GM12878 (cell line): ENCODE measurements around the gene GRIK1. TPM values are rescaled to one million over a fixed set of nuclear protein-coding genes. Genes with fewer than 3 reads are reported as not detected.

Experiments used
- ATAC-seq: fragments of 200-7000 bp; cut with Tn5 transposase; 3 replicates; pipeline ENCODE4 v1.9.1; 2020; ENCODE audit warnings: mild to moderate bottlenecking, moderate library complexity
- BruUV-seq: library from RNA; stranded (reverse); fragments of 400-500 nt; replicated peaks from 2 replicates; lab custom pipeline; 2021; lab: Mats Ljungman, UMichigan
- CTCF ChIA-PET: fragments of 300-600 bp; sonication (Branson Sonifier 250); formaldehyde crosslinking; extraction: SDS; loops from one replicate; lab custom pipeline; 2021; ENCODE audit warnings: inconsistent platforms; lab: Yijun Ruan, JAX
- POLR2A ChIA-PET: fragments of 350-600 bp; formaldehyde crosslinking; extraction: SDS; loops from one replicate; lab custom pipeline; 2021; ENCODE audit warnings: inconsistent platforms; lab: Charles Lee
- RAD21 ChIA-PET: fragments of 300-600 bp; sonication (Branson Sonifier 250); formaldehyde crosslinking; loops from one replicate; lab custom pipeline; 2023; ENCODE audit warnings: antibody characterized with exemption; ENCODE audit not compliant: unreplicated experiment; lab: Charles Lee
- SMC1A ChIA-PET: fragments of 300-600 bp; sonication (Branson Sonifier 250); formaldehyde crosslinking; loops from one replicate; lab custom pipeline; 2023; ENCODE audit not compliant: unreplicated experiment, uncharacterized antibody; lab: Charles Lee
- DNase-seq: peaks from one replicate; pipeline ENCODE4 v3.0.0-alpha.2; 2011; ENCODE audit warnings: low read depth, low spot score
- FAIRE-seq: peaks from 3 replicates; lab custom pipeline; 2011; peaks lifted over from hg19 to GRCh38; lab: Jason Lieb, UNC
- H2AFZ ChIP-seq: 2 replicates; pipeline ENCODE4 v1.6.0; 2011; ENCODE audit warnings: low read depth, low read length, control low read depth; ENCODE audit not compliant: control insufficient read depth
- H3K27ac ChIP-seq: 2 replicates; pipeline ENCODE4 v1.5.1; 2011; ENCODE audit warnings: control low read depth; ENCODE audit not compliant: control insufficient read depth, insufficient read depth
- H3K27me3 ChIP-seq, 2 experiments: replicated peaks in 1 of 2; 2 replicates each; pipeline versions ENCODE4 v1.6.0 to v1.6.1; 2011; ENCODE audit warnings: low read length in 1 of 2; ENCODE audit not compliant: control insufficient read depth in 2 of 2, insufficient read depth in 2 of 2
- H3K36me3 ChIP-seq, 2 experiments: 2 replicates each; pipeline ENCODE4 v1.5.1; 2011; ENCODE audit warnings: low read length in 1 of 2; ENCODE audit not compliant: control insufficient read depth in 2 of 2, insufficient read depth in 2 of 2
- H3K4me1 ChIP-seq: 2 replicates; pipeline ENCODE4 v1.6.1; 2011; ENCODE audit warnings: mild to moderate bottlenecking, low read length, moderate library complexity, mixed read lengths; ENCODE audit not compliant: control insufficient read depth, insufficient read depth
- H3K4me2 ChIP-seq: 2 replicates; pipeline ENCODE4 v1.6.0; 2011; ENCODE audit warnings: control low read depth; ENCODE audit not compliant: control insufficient read depth, insufficient read depth
- H3K4me3 ChIP-seq: fragments of 200-600 bp; sonication (generic); 2 replicates; pipeline ENCODE4 v1.5.1; 2016
- H3K79me2 ChIP-seq: 2 replicates; pipeline ENCODE4 v1.6.0; 2011; ENCODE audit warnings: low read length; ENCODE audit not compliant: control insufficient read depth, insufficient read depth
- H3K9ac ChIP-seq: 2 replicates; pipeline ENCODE4 v1.8.0; 2011; ENCODE audit warnings: low read length, control low read depth, mixed read lengths; ENCODE audit not compliant: control insufficient read depth, insufficient read depth
- H3K9me3 ChIP-seq: replicated peaks from 3 replicates; pipeline ENCODE4 v1.5.1; 2011; ENCODE audit warnings: mild to moderate bottlenecking, low read length; ENCODE audit not compliant: control insufficient read depth, insufficient read depth
- H4K20me1 ChIP-seq: 2 replicates; pipeline ENCODE4 v1.6.0; 2011; ENCODE audit not compliant: control insufficient read depth, insufficient read depth
- FOS ChIP-seq: IDR thresholded peaks from 3 replicates; pipeline ENCODE4 v1.6.1; 2011; ENCODE audit warnings: borderline replicate concordance; ENCODE audit not compliant: insufficient read length; ENCODE audit errors: extremely low read depth
- HCFC1 ChIP-seq: fragments of 150-350 bp; IDR thresholded peaks from 2 replicates; pipeline ENCODE4 v1.6.1; 2014; ENCODE audit warnings: low read length
- JUNB ChIP-seq: IDR thresholded peaks from 2 replicates; pipeline ENCODE4 v1.6.1; 2016; ENCODE audit warnings: antibody characterized with exemption, mild to moderate bottlenecking
- KAT2A ChIP-seq: conservative IDR thresholded peaks from 2 replicates; pipeline ENCODE4 v1.6.1; 2011; ENCODE audit warnings: low read depth, low read length; ENCODE audit not compliant: control insufficient read depth
- MYB ChIP-seq: fragments of 150-350 bp; IDR thresholded peaks from 2 replicates; pipeline ENCODE4 v1.6.1; 2014; ENCODE audit warnings: mild to moderate bottlenecking, low read depth, low read length, borderline replicate concordance
- MYC ChIP-seq: IDR thresholded peaks from 2 replicates; pipeline ENCODE4 v1.6.1; 2011; ENCODE audit warnings: mild to moderate bottlenecking, low read length, moderate library complexity, inconsistent platforms; ENCODE audit not compliant: insufficient read depth, insufficient replicate concordance, insufficient read length, severe bottlenecking
- NFXL1 ChIP-seq: fragments of 450-650 bp; IDR thresholded peaks from 2 replicates; pipeline ENCODE4 v1.6.1; 2017; ENCODE audit warnings: antibody characterized with exemption, mild to moderate bottlenecking, borderline replicate concordance
- ZNF207 ChIP-seq: fragments of 450-650 bp; IDR thresholded peaks from 2 replicates; pipeline ENCODE4 v1.6.1; 2014; ENCODE audit warnings: antibody characterized with exemption, mild to moderate bottlenecking, borderline replicate concordance
- ZSCAN29 ChIP-seq: fragments of 450-650 bp; IDR thresholded peaks from 2 replicates; pipeline ENCODE4 v1.6.1; 2017; ENCODE audit warnings: mild to moderate bottlenecking, moderate library complexity
- in situ Hi-C: fragments of 300-500 bp; cut with MboI; formaldehyde crosslinking; loops from 9 replicates; pipeline ENCODE4 v1.14.3; 2018; ENCODE audit warnings: mixed read lengths
- intact Hi-C: fragments of 100-400 bp; cut with micrococcal nuclease; formaldehyde crosslinking; loops from one replicate; pipeline ENCODE4 v1.14.2; 2022; ENCODE audit not compliant: unreplicated experiment
- polyA plus RNA-seq, 11 experiments: library from polyadenylated mRNA; depleted of rRNA in 4 of 11; unstranded in 6 of 11; stranded (reverse) in 5 of 11; fragments of >200 nt; fragmentation: Nextera tagmentation in 4 of 11; fragmentation: Illumina TruSeq in 1 of 11; extraction: Ambion mirVana in 4 of 11; extraction: Trizol in 1 of 11; gene quantifications; 1 replicate in 1 of 11; 2 replicates in 10 of 11; pipeline versions ENCODE4 v1.2.1 to v1.2.3, GENCODE V29; 2011 to 2016; ENCODE audit warnings: inconsistent platforms in 2 of 11, missing spikeins in 2 of 11, low read depth in 1 of 11
- total RNA-seq, 4 experiments: library from RNA; depleted of rRNA in 3 of 4; stranded (reverse); fragments of >200 nt in 3 of 4; fragmentation: Illumina TruSeq in 1 of 4; extraction: Trizol in 1 of 4; gene quantifications; 2 replicates each; pipeline versions ENCODE4 v1.2.1 to v1.2.3, GENCODE V29; 2013 to 2021
- TF ChIP-seq, protein P1 (sequence below): IDR thresholded peaks from 2 replicates; pipeline ENCODE4 v1.6.1; 2012; ENCODE audit warnings: improper control_type of control experiment, low read depth, low read length; ENCODE audit not compliant: insufficient replicate concordance
- TF ChIP-seq, protein P2 (sequence below): IDR thresholded peaks from 2 replicates; pipeline ENCODE4 v1.6.1; 2012; ENCODE audit warnings: mild to moderate bottlenecking, low read depth, low read length

Gene GRIK1
- total and polyA plus RNA-seq, 10 of the 15 experiments (the other 5 are each of a cell fraction or from before 2014, with no cell fraction given) = 0.05 to 0.13 (median 0.09) TPM; not detected in 7

DNA sequence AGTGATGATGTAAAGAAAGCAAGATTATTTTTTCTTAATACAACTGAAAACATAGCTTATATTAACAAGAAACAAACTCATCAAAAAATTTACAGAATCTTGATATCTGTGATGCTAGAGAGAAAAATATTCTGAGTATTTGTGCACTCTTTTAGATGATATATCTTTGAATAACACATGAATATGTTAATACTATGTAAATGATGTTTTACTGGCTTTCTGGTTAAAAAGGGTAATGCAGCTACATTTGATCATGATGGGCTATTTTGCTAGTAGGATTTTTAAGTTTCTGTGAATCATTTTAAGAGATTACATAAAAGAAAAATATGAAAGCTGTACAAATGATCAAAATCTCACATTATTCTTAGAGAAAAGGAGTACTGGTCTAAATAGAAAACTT is 114.5 kb downstream of the GRIK1 start (continued):
- TF ChIP-seq, protein P1, sequence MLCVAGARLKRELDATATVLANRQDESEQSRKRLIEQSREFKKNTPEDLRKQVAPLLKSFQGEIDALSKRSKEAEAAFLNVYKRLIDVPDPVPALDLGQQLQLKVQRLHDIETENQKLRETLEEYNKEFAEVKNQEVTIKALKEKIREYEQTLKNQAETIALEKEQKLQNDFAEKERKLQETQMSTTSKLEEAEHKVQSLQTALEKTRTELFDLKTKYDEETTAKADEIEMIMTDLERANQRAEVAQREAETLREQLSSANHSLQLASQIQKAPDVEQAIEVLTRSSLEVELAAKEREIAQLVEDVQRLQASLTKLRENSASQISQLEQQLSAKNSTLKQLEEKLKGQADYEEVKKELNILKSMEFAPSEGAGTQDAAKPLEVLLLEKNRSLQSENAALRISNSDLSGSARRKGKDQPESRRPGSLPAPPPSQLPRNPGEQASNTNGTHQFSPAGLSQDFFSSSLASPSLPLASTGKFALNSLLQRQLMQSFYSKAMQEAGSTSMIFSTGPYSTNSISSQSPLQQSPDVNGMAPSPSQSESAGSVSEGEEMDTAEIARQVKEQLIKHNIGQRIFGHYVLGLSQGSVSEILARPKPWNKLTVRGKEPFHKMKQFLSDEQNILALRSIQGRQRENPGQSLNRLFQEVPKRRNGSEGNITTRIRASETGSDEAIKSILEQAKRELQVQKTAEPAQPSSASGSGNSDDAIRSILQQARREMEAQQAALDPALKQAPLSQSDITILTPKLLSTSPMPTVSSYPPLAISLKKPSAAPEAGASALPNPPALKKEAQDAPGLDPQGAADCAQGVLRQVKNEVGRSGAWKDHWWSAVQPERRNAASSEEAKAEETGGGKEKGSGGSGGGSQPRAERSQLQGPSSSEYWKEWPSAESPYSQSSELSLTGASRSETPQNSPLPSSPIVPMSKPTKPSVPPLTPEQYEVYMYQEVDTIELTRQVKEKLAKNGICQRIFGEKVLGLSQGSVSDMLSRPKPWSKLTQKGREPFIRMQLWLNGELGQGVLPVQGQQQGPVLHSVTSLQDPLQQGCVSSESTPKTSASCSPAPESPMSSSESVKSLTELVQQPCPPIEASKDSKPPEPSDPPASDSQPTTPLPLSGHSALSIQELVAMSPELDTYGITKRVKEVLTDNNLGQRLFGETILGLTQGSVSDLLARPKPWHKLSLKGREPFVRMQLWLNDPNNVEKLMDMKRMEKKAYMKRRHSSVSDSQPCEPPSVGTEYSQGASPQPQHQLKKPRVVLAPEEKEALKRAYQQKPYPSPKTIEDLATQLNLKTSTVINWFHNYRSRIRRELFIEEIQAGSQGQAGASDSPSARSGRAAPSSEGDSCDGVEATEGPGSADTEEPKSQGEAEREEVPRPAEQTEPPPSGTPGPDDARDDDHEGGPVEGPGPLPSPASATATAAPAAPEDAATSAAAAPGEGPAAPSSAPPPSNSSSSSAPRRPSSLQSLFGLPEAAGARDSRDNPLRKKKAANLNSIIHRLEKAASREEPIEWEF = no peak
- TF ChIP-seq MYC = no peak
- TF ChIP-seq, all 136 proteins: peak for 0

DNA sequence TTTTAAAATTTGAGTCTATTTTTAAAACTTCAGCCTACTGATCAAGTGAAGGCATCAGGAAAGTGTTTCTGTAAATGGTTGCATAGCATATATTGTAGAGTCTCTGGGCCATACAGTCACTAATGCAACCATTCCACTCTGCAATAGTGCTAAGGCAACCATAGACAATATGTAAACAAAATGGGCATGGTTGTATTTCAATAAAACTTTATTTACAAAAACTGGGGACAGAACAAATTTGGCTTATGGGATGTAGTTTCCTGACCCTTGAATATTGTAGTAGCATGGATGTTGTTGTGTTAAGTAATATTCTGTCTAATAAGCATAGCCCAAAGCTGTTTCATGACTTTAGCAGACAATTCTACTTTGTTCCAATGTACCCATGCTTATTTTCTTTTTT is 117.7 kb downstream of the GRIK1 start:
- no peak overlapping the region for H3K27ac ChIP-seq
- in situ Hi-C loops = no loop called here
- no peak for TF ChIP-seq ZNF207
- TF ChIP-seq NFXL1 = no peak
- TF ChIP-seq FOS = no peak
- no peak for TF ChIP-seq KAT2A
- no peak for TF ChIP-seq ZSCAN29
- no peak for TF ChIP-seq HCFC1
- TF ChIP-seq, protein P2, sequence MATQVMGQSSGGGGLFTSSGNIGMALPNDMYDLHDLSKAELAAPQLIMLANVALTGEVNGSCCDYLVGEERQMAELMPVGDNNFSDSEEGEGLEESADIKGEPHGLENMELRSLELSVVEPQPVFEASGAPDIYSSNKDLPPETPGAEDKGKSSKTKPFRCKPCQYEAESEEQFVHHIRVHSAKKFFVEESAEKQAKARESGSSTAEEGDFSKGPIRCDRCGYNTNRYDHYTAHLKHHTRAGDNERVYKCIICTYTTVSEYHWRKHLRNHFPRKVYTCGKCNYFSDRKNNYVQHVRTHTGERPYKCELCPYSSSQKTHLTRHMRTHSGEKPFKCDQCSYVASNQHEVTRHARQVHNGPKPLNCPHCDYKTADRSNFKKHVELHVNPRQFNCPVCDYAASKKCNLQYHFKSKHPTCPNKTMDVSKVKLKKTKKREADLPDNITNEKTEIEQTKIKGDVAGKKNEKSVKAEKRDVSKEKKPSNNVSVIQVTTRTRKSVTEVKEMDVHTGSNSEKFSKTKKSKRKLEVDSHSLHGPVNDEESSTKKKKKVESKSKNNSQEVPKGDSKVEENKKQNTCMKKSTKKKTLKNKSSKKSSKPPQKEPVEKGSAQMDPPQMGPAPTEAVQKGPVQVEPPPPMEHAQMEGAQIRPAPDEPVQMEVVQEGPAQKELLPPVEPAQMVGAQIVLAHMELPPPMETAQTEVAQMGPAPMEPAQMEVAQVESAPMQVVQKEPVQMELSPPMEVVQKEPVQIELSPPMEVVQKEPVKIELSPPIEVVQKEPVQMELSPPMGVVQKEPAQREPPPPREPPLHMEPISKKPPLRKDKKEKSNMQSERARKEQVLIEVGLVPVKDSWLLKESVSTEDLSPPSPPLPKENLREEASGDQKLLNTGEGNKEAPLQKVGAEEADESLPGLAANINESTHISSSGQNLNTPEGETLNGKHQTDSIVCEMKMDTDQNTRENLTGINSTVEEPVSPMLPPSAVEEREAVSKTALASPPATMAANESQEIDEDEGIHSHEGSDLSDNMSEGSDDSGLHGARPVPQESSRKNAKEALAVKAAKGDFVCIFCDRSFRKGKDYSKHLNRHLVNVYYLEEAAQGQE = no peak
- TF ChIP-seq MYB = no peak
- no peak for TF ChIP-seq JUNB

More for the DNA sequence above, 117.7 kb downstream of the GRIK1 start:
- ChIA-PET SMC1A (interaction anchor here (1.0 kb wide), 1 partner anchor 19 kb away, joined by 3 read pairs; no protein-coding TSS in a partner anchor), CTCF (no interaction called here), RAD21 (no interaction called here), POLR2A (no interaction called here)
- Histone ChIP-seq H3K4me1 (no peaks in the 10 kb centered on the region), H4K20me1 (no peaks in the 10 kb centered on the region), H3K36me3 (no peaks in the 10 kb centered on the region), H2AFZ (no peak overlapping the region), H3K4me2 (no peak overlapping the region), H3K4me3 (no peak overlapping the region), H3K9me3 (no peaks in the 10 kb centered on the region), H3K79me2 (no peaks in the 10 kb centered on the region), H3K27me3 (no peaks in the 10 kb centered on the region), H3K9ac (no peak overlapping the region)
- DNase-seq = no peak
- no peak for ATAC-seq
- FAIRE-seq = no peak
- intact Hi-C loops = no loop called here
- BruUV-seq = no TSS peak
